Measurements from ENCODE around the gene GP9. TPM values are rescaled to one million over a fixed set of nuclear protein-coding genes. Genes with fewer than 3 reads are reported as not detected.
"Not testable (repeated sequence)": the region's sequence is repeated elsewhere in the genome, so short reads cannot be mapped to it uniquely, and the experiment has no call there.

GP9 gene
- total RNA-seq, 1 experiment from 2014 or later: not detected

DNA sequence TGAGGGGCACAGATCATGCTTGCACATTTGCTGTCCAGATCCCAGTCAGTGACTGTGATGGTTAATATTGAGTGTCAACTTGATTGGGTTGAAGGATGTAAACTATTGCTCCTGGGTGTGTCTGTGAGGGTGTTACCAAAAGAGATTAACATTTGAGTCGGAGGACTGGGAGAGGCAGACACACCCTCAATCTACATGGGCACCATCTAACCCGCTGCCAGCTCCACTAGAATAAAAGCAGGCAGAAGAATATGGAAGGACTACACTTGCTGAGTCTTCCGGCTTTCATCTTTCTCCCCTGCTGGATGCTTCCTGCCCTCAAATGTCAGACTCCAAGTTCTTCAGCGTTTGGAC lies 5.1 kb downstream of the GP9 start:
- H3K27ac Mint-ChIP-seq (ENCODE audit: unreplicated experiment): no peak overlapping the region
- TF ChIP-seq, protein P1, sequence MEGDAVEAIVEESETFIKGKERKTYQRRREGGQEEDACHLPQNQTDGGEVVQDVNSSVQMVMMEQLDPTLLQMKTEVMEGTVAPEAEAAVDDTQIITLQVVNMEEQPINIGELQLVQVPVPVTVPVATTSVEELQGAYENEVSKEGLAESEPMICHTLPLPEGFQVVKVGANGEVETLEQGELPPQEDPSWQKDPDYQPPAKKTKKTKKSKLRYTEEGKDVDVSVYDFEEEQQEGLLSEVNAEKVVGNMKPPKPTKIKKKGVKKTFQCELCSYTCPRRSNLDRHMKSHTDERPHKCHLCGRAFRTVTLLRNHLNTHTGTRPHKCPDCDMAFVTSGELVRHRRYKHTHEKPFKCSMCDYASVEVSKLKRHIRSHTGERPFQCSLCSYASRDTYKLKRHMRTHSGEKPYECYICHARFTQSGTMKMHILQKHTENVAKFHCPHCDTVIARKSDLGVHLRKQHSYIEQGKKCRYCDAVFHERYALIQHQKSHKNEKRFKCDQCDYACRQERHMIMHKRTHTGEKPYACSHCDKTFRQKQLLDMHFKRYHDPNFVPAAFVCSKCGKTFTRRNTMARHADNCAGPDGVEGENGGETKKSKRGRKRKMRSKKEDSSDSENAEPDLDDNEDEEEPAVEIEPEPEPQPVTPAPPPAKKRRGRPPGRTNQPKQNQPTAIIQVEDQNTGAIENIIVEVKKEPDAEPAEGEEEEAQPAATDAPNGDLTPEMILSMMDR (IDR thresholded peaks at IDR 0.05; ENCODE audit: unreplicated experiment): no peak
- no peak overlapping the region for H3K4me3 Mint-ChIP-seq (ENCODE audit: low read depth, unreplicated experiment)
- peaks cover 3% of the 10 kb centered on the region for H3K9me3 Mint-ChIP-seq (ENCODE audit: low read depth, unreplicated experiment)
- CTCF ChIA-PET: interaction anchor here (0.6 to 0.9 kb wide), 3 partner anchors 12 to 90 kb away, joined by 3 read pairs; no protein-coding TSS in a partner anchor
- no TSS peak for BruUV-seq (replicated peaks)
- intact Hi-C loops (cut with micrococcal nuclease; ENCODE audit: unreplicated experiment): no loop called here
- peaks cover 48% of the 10 kb centered on the region for H3K27me3 Mint-ChIP-seq (ENCODE audit: unreplicated experiment)
- DNase-seq: no peak
- H3K4me1 Mint-ChIP-seq (ENCODE audit: low read depth, unreplicated experiment): no peaks in the 10 kb centered on the region
- H3K36me3 Mint-ChIP-seq (ENCODE audit: insufficient read depth, unreplicated experiment): peaks cover 4% of the 10 kb centered on the region

DNA sequence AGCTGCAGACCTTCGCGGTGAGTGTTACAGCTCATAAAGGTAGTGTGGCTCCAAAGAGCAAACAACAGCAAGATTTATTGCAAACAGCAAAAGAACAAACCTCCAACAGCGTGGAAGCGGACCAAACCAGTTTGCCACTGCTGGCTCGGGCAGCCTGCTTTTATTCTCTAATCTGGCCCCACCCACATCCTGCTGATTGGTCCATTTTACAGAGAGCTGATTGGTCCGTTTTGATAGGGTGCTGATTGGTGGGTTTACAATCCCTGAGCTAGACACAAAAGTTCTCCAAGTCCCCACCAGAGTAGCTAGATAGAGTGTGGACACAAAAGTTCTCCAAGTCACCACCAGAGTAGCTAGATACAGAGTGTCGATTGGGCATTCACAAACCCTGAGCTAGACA lies 7.1 kb downstream of the GP9 start:
- H3K4me1 Mint-ChIP-seq (ENCODE audit: low read depth, unreplicated experiment); H3K9me3 Mint-ChIP-seq (ENCODE audit: low read depth, unreplicated experiment); H3K27ac Mint-ChIP-seq (ENCODE audit: unreplicated experiment); H3K36me3 Mint-ChIP-seq (ENCODE audit: insufficient read depth, unreplicated experiment); intact Hi-C loops (cut with micrococcal nuclease; ENCODE audit: unreplicated experiment); DNase-seq; BruUV-seq (replicated peaks); H3K4me3 Mint-ChIP-seq (ENCODE audit: low read depth, unreplicated experiment): not testable (repeated sequence)
- peaks cover 52% of the 10 kb centered on the region for H3K27me3 Mint-ChIP-seq (ENCODE audit: unreplicated experiment)
- CTCF ChIA-PET: interaction anchor here (0.6 to 2.2 kb wide), 4 partner anchors 14 to 1285 kb away, joined by 3 to 14 read pairs (median 5); no protein-coding TSS in a partner anchor

- TF ChIP-seq, protein P1 (IDR thresholded peaks at IDR 0.05; ENCODE audit: unreplicated experiment): no peak
- CTCF ChIA-PET: interaction anchor here (0.6 to 2.2 kb wide), 6 partner anchors 15 to 1286 kb away, joined by 4 to 14 read pairs (median 6); no protein-coding TSS in a partner anchor
Measured at GRCh38 chr3:129068291-129068886, 7.8 kb downstream of the GP9 start.

DNA sequence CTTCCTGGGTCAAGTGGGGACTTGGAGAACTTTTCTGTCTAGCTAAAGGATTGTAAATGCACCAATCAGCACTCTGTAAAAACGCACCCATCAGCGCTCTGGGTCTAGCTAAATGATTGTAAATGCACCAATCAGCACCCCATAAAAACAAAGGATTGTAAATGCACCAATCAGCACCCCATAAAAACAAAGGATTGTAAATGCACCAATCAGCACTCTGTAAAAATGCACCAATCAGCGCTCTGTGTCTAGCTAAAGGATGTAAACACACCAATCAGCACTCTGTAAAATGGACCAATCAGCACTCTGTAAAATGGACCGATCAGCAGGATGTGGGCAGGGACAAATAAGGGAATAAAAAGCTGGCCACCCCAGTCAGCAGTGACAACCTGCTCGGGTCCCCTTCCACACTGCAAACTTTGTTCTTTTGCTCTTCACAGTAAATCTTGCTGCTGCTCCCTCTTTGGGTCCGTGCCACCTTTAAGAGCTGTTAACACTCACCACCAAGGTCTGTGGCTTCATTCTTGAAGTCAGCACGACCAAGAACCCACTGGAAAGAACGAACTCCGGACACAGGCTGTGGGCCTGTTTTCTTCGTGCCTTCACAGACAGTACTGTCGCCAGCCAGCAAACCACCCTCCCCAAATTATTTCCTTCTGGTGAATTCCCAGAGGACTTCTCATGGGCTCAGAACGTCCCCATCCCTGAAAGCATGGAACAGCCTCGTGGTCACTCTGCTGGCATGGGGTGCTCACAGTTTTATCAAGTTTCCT lies 8.9 kb downstream of the GP9 start:
- CTCF ChIA-PET: interaction anchor here (1.1 to 2.2 kb wide), 4 partner anchors 15 to 53 kb away, joined by 4 to 14 read pairs (median 6); no protein-coding TSS in a partner anchor
- Mint-ChIP-seq H3K27me3 (ENCODE audit: unreplicated experiment) (peaks cover 42% of the 10 kb centered on the region), H3K4me3 (ENCODE audit: low read depth, unreplicated experiment) (peak overlapping the region; percentile 29)
- intact Hi-C loops (cut with micrococcal nuclease; ENCODE audit: unreplicated experiment); H3K4me1 Mint-ChIP-seq (ENCODE audit: low read depth, unreplicated experiment); H3K36me3 Mint-ChIP-seq (ENCODE audit: insufficient read depth, unreplicated experiment); BruUV-seq (replicated peaks); H3K9me3 Mint-ChIP-seq (ENCODE audit: low read depth, unreplicated experiment); H3K27ac Mint-ChIP-seq (ENCODE audit: unreplicated experiment); DNase-seq: not testable (repeated sequence)

More at GRCh38 chr3:129068291-129068886, 7.8 kb downstream of the GP9 start:
- no peak for DNase-seq
- Mint-ChIP-seq H3K27me3 (ENCODE audit: unreplicated experiment) (peaks cover 45% of the 10 kb centered on the region), H3K4me1 (ENCODE audit: low read depth, unreplicated experiment) (no peaks in the 10 kb centered on the region), H3K9me3 (ENCODE audit: low read depth, unreplicated experiment) (peaks cover 3% of the 10 kb centered on the region), H3K36me3 (ENCODE audit: insufficient read depth, unreplicated experiment) (peaks cover 4% of the 10 kb centered on the region), H3K27ac (ENCODE audit: unreplicated experiment) (no peak overlapping the region), H3K4me3 (ENCODE audit: low read depth, unreplicated experiment) (peak overlapping the region; percentile 29)
- BruUV-seq (replicated peaks): no TSS peak
- intact Hi-C loops (cut with micrococcal nuclease; ENCODE audit: unreplicated experiment): no loop called here

DNA sequence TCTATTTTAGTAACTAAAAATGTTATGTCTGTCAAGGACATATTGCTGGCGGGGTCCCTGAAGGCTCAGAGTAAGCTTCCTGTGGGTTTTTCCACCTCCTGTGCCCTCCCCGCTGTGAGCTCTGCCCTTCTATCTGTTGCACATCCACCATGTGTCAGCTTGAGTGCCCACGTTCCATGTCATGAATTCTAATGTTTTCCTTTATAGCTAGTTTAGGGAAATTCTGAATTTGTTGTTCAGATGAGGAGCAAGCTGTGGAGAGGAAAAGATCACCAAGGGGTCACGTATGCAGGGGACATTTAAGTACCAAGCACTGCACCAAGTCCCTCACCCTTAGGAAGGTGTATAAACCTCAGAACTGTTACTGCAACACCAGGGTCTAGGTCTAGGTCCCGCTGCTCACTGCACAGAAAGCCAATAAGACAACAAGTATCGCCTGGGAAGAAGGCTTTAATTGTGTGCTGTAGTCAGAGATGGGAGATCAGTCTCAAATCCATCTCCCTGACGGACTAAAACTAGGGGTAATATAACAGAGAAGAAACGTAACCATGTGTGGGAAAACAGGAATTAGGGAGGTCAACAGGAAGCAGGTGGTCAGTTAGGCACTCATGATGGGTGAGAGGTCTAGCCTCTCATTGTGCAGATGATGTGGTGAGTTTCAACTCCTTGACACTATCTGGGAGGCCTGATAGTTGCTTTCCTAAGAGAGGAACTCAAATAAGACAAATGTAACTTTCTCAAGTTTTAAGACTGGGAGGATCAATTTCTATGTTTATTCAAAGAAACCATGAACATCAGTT lies 9.7 kb downstream of the GP9 start:
- H3K27me3 Mint-ChIP-seq (ENCODE audit: unreplicated experiment): peaks cover 42% of the 10 kb centered on the region
- H3K9me3 Mint-ChIP-seq (ENCODE audit: low read depth, unreplicated experiment): peaks cover 3% of the 10 kb centered on the region
- peaks cover 4% of the 10 kb centered on the region for H3K36me3 Mint-ChIP-seq (ENCODE audit: insufficient read depth, unreplicated experiment)
- no TSS peak for BruUV-seq (replicated peaks)
- H3K4me3 Mint-ChIP-seq (ENCODE audit: low read depth, unreplicated experiment): no peak overlapping the region
- H3K27ac Mint-ChIP-seq (ENCODE audit: unreplicated experiment): no peak overlapping the region
- H3K4me1 Mint-ChIP-seq (ENCODE audit: low read depth, unreplicated experiment): no peaks in the 10 kb centered on the region
- DNase-seq: no peak
- TF ChIP-seq, protein P1 (IDR thresholded peaks at IDR 0.05; ENCODE audit: unreplicated experiment): no peak
- intact Hi-C loops (cut with micrococcal nuclease; ENCODE audit: unreplicated experiment): no loop called here
- CTCF ChIA-PET: interaction anchor here (0.6 to 2.2 kb wide), 3 partner anchors 17 to 42 kb away, joined by 5 to 14 read pairs (median 10); no protein-coding TSS in a partner anchor
